B cell (primary cell): ENCODE measurements around the gene ANKRD33B. TPM values are rescaled to one million over a fixed set of nuclear protein-coding genes. Genes with fewer than 3 reads are reported as not detected.
"Not testable (repeated sequence)": the region's sequence is repeated elsewhere in the genome, so short reads cannot be mapped to it uniquely, and the experiment has no call there.

Experiments used
- ATAC-seq: fragments of 200-7000 bp; cut with Tn5 transposase; one replicate; pipeline ENCODE4 v1.10.0; 2021; ENCODE audit warnings: low read depth, mild to moderate bottlenecking, moderate number of reproducible peaks, moderate library complexity
- CTCF ChIA-PET: fragments of 350-600 bp; sonication (Branson Sonifier 250); formaldehyde crosslinking; loops from one replicate; lab custom pipeline; 2021; ENCODE audit warnings: antibody characterized with exemption, inconsistent platforms; lab: Charles Lee
- POLR2A ChIA-PET: fragments of 350-600 bp; sonication (Branson Sonifier 250); formaldehyde crosslinking; loops from one replicate; lab custom pipeline; 2021; ENCODE audit warnings: antibody characterized with exemption; lab: Charles Lee
- DNase-seq: peaks from one replicate; pipeline ENCODE4 v3.0.0; 2013
- H2AFZ ChIP-seq: 2 replicates; pipeline ENCODE4 v1.6.1; 2012; ENCODE audit warnings: mild to moderate bottlenecking, low read depth, low read length; ENCODE audit not compliant: insufficient read depth, poor library complexity, severe bottlenecking
- H3K27ac ChIP-seq, 2 donors: 1 replicate in 1 of 2; 2 replicates in 1 of 2; pipeline ENCODE4 v1.5.1; 2012 to 2013; ENCODE audit warnings: low read length in 2 of 2, mild to moderate bottlenecking in 2 of 2, moderate library complexity in 1 of 2
- H3K27me3 ChIP-seq, 4 experiments: fragments of 200-600 bp in 1 of 4; sonication (generic) in 1 of 4; replicated peaks in 1 of 4; 1 replicate in 2 of 4; 2 replicates in 2 of 4; pipeline versions ENCODE4 v1.6.1 to v1.7.0; 2013 to 2016; ENCODE audit warnings: low read length in 3 of 4, mild to moderate bottlenecking in 2 of 4, mixed read lengths in 1 of 4, moderate library complexity in 1 of 4; ENCODE audit not compliant: insufficient read depth in 4 of 4, control insufficient read depth in 3 of 4; ENCODE audit errors: control extremely low read depth in 1 of 4
- H3K36me3 ChIP-seq, 2 experiments: replicated peaks in 1 of 2; 1 replicate in 1 of 2; 2 replicates in 1 of 2; pipeline versions ENCODE4 v1.6.1 to v1.7.1; 2013; ENCODE audit warnings: low read length in 1 of 2; ENCODE audit not compliant: insufficient read depth in 2 of 2, control insufficient read depth in 1 of 2; ENCODE audit errors: control extremely low read depth in 1 of 2, extremely low read depth in 1 of 2
- H3K4me1 ChIP-seq, 2 donors: fragments of 200-600 bp in 1 of 2; sonication (generic) in 1 of 2; 1 replicate in 1 of 2; 2 replicates in 1 of 2; pipeline versions ENCODE4 v1.5.1 to v1.6.1; 2013 to 2017; ENCODE audit warnings: low read length in 2 of 2; ENCODE audit not compliant: control insufficient read depth in 2 of 2, insufficient read depth in 2 of 2
- H3K4me2 ChIP-seq: replicated peaks from 2 replicates; pipeline ENCODE3; 2012; ENCODE audit warnings: mild to moderate bottlenecking, low read depth, low read length; ENCODE audit not compliant: poor library complexity, severe bottlenecking
- H3K4me3 ChIP-seq, 5 experiments: fragments of 200-600 bp in 1 of 5; sonication (generic) in 1 of 5; 1 replicate in 3 of 5; 2 replicates in 2 of 5; pipeline versions ENCODE4 v1.5.1 to v1.7.0; 2011 to 2016; ENCODE audit warnings: low read length in 4 of 5, mild to moderate bottlenecking in 4 of 5, low read depth in 2 of 5, control low read depth in 1 of 5, moderate library complexity in 1 of 5; ENCODE audit not compliant: insufficient read depth in 1 of 5; ENCODE audit errors: control extremely low read depth in 1 of 5, extremely low read depth in 1 of 5
- H3K79me2 ChIP-seq: fragments of 200-600 bp; sonication (generic); one replicate; pipeline ENCODE4 v1.6.0; 2016; ENCODE audit warnings: low read length; ENCODE audit not compliant: control insufficient read depth, insufficient read depth
- H3K9ac ChIP-seq: fragments of 200-600 bp; sonication (generic); 2 replicates; pipeline ENCODE4 v1.6.1; 2017; ENCODE audit warnings: mild to moderate bottlenecking, low read length, moderate library complexity
- H3K9me3 ChIP-seq, 3 donors: one replicate each; pipeline versions ENCODE4 v1.6.1 to v1.7.1; 2013; ENCODE audit warnings: low read length in 2 of 3; ENCODE audit not compliant: control insufficient read depth in 2 of 3, insufficient read depth in 1 of 3; ENCODE audit errors: control extremely low read depth in 1 of 3
- H4K20me1 ChIP-seq: 2 replicates; pipeline ENCODE4 v1.6.0; 2012; ENCODE audit warnings: mild to moderate bottlenecking, low read length; ENCODE audit not compliant: insufficient read depth, control insufficient read depth, poor library complexity, severe bottlenecking
- H3K27ac Mint-ChIP-seq: one replicate; pipeline ENCODE4 v1.8.0; 2021; ENCODE audit warnings: mixed read lengths
- H3K27me3 Mint-ChIP-seq: one replicate; pipeline ENCODE4 v1.8.0; 2021; ENCODE audit warnings: mixed read lengths
- H3K4me1 Mint-ChIP-seq: one replicate; pipeline ENCODE4 v1.8.0; 2021; ENCODE audit warnings: mixed read lengths
- H3K4me3 Mint-ChIP-seq: one replicate; pipeline ENCODE4 v1.8.0; 2021; ENCODE audit warnings: mixed read lengths
- H3K9me3 Mint-ChIP-seq: one replicate; pipeline ENCODE4 v1.8.0; 2022; ENCODE audit warnings: mixed read lengths; ENCODE audit not compliant: insufficient read depth
- CTCF ChIP-seq: fragments of 200-600 bp; IDR thresholded peaks from one replicate; pipeline ENCODE4 v1.8.0; 2022; ENCODE audit warnings: antibody characterized with exemption, mild to moderate bottlenecking
- EZH2 ChIP-seq: IDR thresholded peaks from 2 replicates; pipeline ENCODE4 v1.6.1; 2012; ENCODE audit warnings: borderline replicate concordance, low read depth, mild to moderate bottlenecking, moderate library complexity, low read length; ENCODE audit not compliant: insufficient read depth, poor library complexity, severe bottlenecking
- WGBS: methylation state at CpG from one replicate; pipeline ENCODE4 v1.1.5; 2013; ENCODE audit warnings: missing lambda C conversion rate; ENCODE audit not compliant: insufficient coverage; 5-methylcytosine and 5-hydroxymethylcytosine counted together
- intact Hi-C: fragments of 100-400 bp; cut with micrococcal nuclease; formaldehyde crosslinking; loops from one replicate; pipeline ENCODE4 v1.10.0; 2022
- polyA plus RNA-seq: library from polyadenylated mRNA; depleted of rRNA; stranded (reverse); fragments of >200 nt; gene quantifications from 2 replicates; pipeline ENCODE4 v1.2.3, GENCODE V29; 2012
- total RNA-seq, 2 donors: library from RNA; stranded (reverse); fragments of 120-200 nt in 1 of 2; gene quantifications; 1 replicate in 1 of 2; 2 replicates in 1 of 2; pipeline versions ENCODE4 v1.2.3 to v1.2.4, GENCODE V29; 2013 to 2022

Gene ANKRD33B
- total and polyA plus RNA-seq, 2 donors (not counting 1 experiment from before 2014, with no cell fraction given) = 2.9 to 23.4 TPM

GRCh38 chr5:10636363-10637142 is 72.7 kb downstream of the ANKRD33B start:
- no peak overlapping the region for H2AFZ ChIP-seq
- no peaks in the 10 kb centered on the region for H4K20me1 ChIP-seq
- CTCF ChIA-PET = interaction anchor here (0.8 to 1.5 kb wide), 5 partner anchors 9 to 184 kb away, joined by 3 to 5 read pairs (median 3); no protein-coding TSS in a partner anchor
- H3K27ac ChIP-seq = peak overlapping the region; percentile 41 to 95
- TF ChIP-seq CTCF (no peak), EZH2 (no peak)
- no peak overlapping the region for H3K4me2 ChIP-seq
- Mint-ChIP-seq H3K27ac (peak overlapping the region; percentile 99), H3K27me3 (no peaks in the 10 kb centered on the region), H3K4me1 (peaks cover 59% of the 10 kb centered on the region), H3K9me3 (peaks cover 8% of the 10 kb centered on the region), H3K4me3 (peak overlapping the region; percentile 29)
- intact Hi-C loops = no loop called here
- WGBS = 76% methylated on average over 11 of the region's 15 CpGs
- POLR2A ChIA-PET = no interaction called here
- H3K79me2 ChIP-seq = peaks cover 38% of the 10 kb centered on the region
- ATAC-seq (no peak), DNase-seq (no peak)
- peaks cover 0 to 22% (median 0%) of the 10 kb centered on the region in 3 donors for H3K9me3 ChIP-seq
- H3K9ac ChIP-seq = no peak overlapping the region
- peaks cover 0 to 7% of the 10 kb centered on the region in 2 experiments for H3K36me3 ChIP-seq
- H3K4me3 ChIP-seq = no peak overlapping the region
- H3K27me3 ChIP-seq = no peaks in the 10 kb centered on the region
- peaks cover 46 to 56% of the 10 kb centered on the region in 2 donors for H3K4me1 ChIP-seq

- Histone ChIP-seq H3K27ac (no peak overlapping the region), H2AFZ (no peak overlapping the region), H3K36me3 (peaks cover 0 to 7% of the 10 kb centered on the region in 2 experiments), H3K4me3 (no peak overlapping the region), H3K79me2 (peaks cover 46% of the 10 kb centered on the region), H3K27me3 (no peaks in the 10 kb centered on the region), H4K20me1 (no peaks in the 10 kb centered on the region), H3K9ac (no peak overlapping the region), H3K9me3 (peaks cover 0 to 22% (median 0%) of the 10 kb centered on the region in 3 donors), H3K4me1 (peaks cover 36 to 49% of the 10 kb centered on the region in 2 donors), H3K4me2 (no peak overlapping the region)
- H3K4me1 Mint-ChIP-seq = peaks cover 61% of the 10 kb centered on the region
- H3K4me3 Mint-ChIP-seq = no peak overlapping the region
- CTCF ChIA-PET = no interaction called here
- TF ChIP-seq EZH2 (no peak), CTCF (no peak)
- POLR2A ChIA-PET = no interaction called here
- intact Hi-C loops = no loop called here
- 96% methylated on average over 10 of the region's 10 CpGs for WGBS
- H3K27ac Mint-ChIP-seq = peak overlapping the region; percentile 69
- H3K27me3 Mint-ChIP-seq = no peaks in the 10 kb centered on the region
- no peak for ATAC-seq
- no peak for DNase-seq
- H3K9me3 Mint-ChIP-seq = peaks cover 8% of the 10 kb centered on the region
Observed at GRCh38 chr5:10637944-10638343, 74.1 kb downstream of the ANKRD33B start.

GRCh38 chr5:10638723-10639122 is 74.9 kb downstream of the ANKRD33B start:
- H3K27ac ChIP-seq, H2AFZ ChIP-seq, H3K4me3 Mint-ChIP-seq, DNase-seq, H3K9ac ChIP-seq, H3K27me3 ChIP-seq, ATAC-seq, H3K4me3 ChIP-seq, CTCF ChIA-PET, H3K4me2 ChIP-seq, H3K9me3 Mint-ChIP-seq, H3K27me3 Mint-ChIP-seq, POLR2A ChIA-PET, H3K36me3 ChIP-seq, H4K20me1 ChIP-seq, intact Hi-C loops: not testable (repeated sequence)
- peaks cover 33 to 47% of the 10 kb centered on the region in 2 donors for H3K4me1 ChIP-seq
- peaks cover 64% of the 10 kb centered on the region for H3K4me1 Mint-ChIP-seq
- H3K9me3 ChIP-seq = peaks cover 0 to 22% (median 0%) of the 10 kb centered on the region in 3 donors
- peak overlapping the region; percentile 69 for H3K27ac Mint-ChIP-seq
- 86% methylated on average over 12 of the region's 48 CpGs for WGBS
- H3K79me2 ChIP-seq = peaks cover 50% of the 10 kb centered on the region
